ENCODE measurements around the gene INPP5A.

Gene INPP5A

DNA sequence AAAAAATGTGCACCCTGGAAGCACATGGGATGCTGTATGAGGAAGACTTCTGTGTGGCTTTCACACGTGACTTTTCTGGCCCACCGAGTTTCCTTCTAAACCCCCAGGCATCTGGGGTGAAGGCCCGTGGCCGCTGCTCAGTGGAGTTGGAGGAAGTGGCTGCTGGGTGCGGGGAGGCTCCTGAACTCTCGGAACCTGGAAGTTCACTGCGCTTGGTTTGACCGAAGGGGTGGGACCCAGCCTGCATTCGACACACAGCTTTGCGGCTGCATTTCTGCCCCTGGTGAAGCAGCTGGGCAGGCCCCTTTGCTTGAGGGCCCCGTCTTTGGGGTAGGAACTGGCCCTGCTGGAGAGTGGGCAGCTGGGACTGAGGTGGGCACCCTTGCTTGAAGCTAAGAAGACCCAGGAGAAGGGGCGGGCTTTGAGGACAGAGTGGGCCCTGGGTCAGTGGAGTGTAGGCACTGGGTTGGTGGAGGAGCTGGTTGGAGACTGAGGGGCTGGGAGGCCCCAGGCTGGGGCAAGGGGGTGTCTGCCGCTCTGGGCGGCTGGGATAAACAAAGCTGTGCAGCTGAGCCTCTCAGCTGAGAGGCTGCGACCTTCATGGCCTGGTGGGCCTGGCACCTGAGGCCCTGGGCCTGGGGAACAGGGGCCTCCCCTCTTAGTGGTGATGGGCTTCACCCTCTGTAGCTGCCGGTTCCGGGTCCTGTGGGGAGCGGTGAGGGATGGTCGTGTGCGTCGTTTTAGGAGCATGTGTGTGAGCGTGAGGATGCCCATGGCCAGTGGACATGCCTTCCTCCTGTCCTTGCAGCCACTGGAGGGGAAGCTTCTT is 78.0 kb downstream of the INPP5A start:
- DNase-seq = no peak

DNA sequence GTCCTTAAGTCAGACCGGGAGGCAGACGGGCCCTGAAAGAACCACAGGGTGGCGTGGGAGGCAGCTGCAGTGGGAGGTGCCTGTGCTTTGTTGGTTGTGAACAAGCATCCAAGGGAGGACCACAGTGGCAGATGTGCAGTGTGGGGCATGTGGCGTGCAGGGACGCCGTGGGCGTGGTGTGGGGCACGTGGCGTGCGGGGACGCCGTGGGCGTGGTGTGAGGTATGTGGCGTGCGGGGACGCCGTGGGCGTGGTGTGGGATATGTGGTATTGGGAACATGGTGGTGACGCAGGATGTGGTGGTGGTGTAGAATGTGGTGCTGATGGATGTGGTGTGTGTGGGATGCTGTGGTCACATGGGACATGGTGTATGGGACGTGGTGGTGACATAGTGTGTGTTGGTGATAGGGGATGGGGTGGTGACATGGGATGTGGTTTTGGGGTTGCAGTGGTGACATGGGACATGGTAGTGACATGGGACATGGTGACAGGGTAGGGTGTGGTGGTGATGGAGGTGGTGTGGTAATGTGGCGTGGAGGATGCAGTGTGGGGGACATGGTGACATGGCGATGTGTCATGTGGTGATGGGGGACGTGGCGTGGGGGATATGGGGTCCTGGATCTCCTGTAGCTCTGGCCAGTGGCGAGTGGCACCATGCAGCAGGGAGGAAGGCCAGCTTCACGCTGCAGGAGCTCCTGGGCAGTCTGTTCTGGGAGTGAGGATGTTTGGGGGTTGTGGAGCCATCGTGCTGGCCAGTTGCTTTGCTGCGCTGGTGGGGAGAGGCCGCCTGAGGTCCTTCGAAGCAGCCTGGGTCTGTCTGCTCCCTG is 78.8 kb downstream of the INPP5A start:
- DNase-seq = no peak

DNA sequence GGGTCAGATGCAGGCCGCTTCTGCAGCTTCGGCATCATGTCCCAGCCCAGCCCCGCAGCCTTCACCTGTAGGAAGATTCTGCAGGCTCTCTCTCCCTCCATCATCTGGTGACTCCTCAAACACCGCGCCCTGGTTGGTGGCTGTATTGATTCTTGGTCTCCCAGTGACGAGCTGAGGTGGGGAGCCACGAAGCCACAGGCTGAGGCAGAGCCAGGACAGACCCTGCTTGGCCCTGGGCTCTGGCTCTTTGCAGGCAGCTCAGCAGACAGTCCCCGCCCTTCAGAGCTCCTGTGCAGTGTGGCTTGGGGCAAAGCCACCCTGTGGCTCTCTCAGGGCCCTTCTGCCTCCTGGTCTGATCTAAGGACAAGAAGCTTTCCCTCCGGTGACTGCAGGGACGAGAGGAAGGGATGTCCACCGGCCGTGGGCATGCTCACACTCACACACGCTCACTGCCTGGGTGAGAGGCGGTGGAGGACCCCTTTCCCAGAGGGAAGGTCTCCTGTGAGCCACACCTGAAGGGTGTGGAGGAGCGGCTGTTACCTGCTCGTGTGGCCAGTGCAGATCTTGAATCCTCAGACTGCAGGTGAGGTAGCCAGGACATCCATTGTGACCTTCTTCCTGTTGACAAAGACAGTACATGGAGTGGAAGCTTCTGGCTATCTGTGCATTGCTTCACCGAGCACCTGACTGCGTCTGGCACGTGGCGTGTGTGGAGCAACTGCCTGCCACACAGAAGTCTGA is 79.6 kb downstream of the INPP5A start:
- no peak for DNase-seq

DNA sequence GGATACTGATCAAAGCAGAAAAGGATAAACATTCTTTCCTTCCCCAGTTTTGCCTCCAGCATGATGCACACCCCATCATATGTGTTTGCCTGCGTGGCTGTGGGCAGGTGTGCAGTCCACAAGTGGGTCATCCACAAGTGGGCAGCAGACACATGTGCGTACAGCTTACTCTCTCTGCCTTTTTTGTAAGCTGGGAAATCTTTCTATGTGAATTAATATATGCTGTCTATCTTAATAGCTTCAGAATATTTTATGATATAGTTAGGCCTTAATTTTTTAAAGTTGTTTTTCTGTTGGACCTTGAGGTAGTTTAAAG is 80.1 kb downstream of the INPP5A start:
- no peak for DNase-seq

DNA sequence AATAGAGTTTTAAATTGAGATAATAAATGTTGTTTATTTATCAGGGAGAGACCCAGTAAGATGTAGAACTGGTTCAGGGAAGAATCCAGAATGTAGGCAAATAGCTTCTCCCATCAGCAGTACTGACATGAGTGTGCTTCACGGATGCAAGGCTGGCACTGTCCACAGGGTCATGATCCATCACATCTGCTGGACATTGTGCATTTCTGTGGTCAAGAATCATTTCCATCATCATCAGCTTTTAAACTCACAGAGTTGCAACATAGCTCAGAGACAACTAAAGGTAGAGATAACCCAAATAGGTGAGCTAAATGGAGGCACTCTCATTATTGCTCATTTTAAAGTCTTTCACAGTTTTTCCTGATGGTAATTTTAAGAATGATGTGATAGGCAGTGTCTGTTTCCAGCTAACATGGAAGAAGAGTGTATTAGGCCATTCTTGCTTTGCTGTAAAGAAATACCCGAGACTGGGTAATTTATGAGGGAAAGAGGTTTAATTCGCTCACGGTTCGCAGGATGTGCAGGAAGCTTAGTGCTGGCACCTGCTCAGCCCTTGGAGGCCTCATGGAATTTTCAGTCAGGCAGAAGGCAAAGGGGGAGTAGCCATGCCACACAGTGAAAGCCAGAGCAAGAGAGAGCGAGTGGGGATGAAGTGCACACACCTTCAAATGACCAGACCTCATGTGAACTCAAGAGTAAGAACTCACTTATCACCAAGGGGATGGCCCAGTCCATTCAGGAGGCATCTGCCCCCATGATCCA is 80.8 kb downstream of the INPP5A start:
- no peak for DNase-seq

DNA sequence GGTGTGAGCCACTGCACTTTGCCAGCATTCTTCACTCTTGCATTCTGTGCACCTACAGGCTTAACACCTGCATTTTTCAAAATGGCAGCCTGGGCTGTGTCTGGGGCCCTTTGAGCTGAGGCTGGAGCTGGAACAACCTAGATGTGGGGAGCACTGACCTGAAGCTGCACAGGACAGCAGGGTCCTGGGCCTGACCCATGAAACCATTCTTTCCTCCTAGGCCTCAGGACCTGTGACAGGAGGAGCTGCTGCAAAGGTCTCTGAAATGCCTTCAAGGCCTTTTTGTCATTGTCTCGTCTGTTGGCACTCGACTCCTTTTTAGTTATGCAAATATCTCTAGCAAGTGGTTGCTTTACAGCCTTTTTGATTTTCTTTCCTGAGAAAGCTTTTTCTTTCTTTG is 82.3 kb downstream of the INPP5A start:
- no peak for DNase-seq

DNA sequence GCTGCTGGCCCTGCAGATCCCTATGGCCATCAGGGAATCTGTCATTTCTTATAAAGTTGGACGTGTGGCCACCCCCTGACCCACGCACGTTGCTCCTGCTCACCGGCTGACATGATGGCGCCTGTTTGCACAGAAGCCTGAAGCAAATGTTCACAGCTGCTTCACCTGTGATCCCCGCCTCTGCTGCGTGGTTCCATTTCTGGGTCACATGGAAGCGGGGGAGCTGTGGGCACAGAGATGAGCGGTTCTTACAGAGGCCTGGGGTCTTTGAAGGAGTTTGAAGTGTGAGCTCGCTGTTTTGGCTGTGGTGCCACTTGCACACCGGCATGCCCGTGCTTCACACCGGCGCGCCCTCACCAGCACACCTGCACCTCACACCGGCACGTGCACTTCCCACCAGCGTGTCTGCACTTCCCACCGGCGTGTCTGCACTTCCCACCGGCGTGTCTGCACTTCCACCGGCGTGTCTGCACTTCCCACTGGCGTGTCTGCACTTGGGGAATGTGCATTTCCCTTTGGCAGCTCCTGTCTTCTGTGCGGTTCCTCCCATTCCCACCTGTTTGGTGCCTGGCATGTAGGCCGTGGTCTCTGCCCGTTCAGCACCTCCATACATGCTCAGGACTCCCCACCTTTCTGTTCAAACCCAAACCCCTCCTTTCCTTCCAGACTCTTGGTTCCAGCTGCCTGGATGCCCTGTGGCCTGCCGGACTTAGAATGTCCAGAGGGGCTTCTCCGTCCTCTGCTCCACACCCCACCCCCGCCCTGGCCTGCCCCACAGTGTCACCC is 86.7 kb downstream of the INPP5A start:
- no peak for DNase-seq

DNA sequence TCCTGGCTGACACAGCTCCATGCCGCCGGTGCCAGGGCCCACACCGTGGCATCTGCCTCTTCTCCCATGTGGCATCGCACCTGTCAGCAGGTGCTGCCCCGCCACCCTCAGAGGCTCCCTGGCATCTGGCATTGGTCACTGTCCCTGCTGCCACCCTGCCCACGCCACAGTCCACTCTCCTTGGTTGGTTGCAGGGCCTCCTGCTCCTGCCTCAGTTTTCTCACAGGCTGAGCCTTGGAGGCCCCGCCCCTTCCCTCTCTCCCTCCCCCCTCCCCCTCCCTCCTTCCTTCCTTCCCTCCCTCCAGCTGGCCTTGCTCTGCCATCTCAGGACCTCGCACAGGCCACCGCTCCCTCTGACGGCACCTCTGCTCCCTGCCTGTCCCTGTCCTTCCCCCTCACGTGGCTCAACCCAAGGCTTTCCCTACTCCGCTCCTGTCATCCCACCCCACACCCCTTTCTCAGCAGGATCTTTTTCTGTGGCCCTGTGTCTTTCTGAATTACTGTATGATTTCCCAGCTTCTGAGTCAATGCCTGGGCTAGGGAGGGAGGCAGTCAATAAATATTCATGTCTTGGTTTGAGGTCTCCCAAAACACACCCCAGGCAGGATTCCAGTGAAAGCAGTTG is 87.4 kb downstream of the INPP5A start:
- no peak for DNase-seq

DNA sequence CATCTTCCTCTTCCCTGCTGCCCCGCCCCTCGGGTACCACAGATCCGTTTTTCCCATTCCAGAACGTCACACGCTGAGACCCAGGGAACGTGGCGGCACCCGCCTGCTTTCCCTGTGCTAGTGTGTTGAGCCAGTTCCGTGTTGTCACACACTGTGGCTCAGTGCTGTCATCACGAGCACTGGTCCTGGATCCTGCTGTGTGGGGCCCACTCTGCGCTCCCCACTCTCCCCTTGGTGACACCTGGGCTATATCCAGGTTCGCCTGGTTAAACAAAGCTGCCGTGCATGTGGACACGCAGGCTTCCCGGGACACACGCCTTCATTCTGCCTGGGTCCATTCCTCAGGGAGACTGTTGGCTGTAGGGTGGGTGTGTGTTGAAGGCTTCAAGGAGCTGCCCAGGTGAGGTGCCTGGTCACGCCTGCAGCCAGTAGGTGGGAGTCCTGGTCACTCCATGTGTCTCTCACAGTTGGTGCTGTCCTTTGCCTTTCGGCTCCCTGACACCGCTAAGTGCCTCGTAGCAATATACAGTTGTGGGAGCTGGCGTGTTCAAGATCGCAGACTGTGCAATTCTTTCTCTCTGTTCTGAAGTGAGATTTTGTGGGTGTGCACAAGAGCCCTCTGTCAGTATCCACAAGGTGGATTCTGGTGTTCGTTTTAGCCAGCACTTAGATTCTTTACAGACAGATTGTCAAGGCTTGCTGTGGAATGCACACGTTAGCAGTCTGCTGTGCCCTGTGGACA is 88.6 kb downstream of the INPP5A start:
- no peak for DNase-seq

DNA sequence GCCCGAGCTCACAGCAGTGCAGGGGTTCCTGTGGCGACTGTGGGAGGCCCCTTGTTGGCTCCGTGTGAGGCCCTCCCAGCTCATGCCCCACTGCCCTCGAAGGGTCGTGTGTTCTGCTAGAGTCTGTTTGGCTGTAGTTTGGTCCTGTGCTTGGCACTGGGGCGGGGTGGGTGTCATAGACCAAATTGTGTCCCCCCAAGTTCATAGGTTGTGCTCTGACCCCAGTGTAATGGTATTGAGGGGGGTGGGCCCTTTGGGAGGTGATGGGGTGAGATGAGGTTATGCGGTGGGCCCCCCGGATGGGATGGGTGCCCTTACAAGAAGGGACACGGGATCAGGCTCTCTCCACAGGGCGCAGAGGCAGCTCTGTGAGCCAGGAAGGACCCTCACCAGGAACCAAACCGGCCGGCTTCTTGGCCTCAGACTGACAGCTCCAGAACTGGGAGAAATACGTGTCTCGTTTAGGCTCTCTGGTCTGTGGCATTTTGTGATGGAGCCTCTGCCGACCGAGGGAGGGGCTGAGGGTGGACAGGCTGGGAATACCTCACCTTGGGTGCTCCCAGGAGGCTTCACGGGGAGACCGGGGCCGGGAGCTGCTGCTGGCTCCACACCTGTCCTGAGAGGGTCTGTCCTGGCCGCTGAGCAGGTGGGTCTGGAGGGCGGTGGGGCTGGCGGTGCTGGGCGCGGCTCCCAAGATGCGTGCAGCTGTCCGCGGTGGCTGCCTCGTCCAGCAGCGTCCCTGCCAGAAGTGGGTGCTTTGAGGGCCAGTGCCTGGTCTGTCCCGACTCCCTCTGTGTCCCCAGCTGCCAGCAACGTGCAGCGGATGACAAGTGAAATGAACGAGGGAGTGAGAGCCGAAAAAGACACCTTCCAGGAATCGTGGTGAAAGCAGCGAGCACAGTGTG is 89.4 kb downstream of the INPP5A start:
- DNase-seq = no peak

DNA sequence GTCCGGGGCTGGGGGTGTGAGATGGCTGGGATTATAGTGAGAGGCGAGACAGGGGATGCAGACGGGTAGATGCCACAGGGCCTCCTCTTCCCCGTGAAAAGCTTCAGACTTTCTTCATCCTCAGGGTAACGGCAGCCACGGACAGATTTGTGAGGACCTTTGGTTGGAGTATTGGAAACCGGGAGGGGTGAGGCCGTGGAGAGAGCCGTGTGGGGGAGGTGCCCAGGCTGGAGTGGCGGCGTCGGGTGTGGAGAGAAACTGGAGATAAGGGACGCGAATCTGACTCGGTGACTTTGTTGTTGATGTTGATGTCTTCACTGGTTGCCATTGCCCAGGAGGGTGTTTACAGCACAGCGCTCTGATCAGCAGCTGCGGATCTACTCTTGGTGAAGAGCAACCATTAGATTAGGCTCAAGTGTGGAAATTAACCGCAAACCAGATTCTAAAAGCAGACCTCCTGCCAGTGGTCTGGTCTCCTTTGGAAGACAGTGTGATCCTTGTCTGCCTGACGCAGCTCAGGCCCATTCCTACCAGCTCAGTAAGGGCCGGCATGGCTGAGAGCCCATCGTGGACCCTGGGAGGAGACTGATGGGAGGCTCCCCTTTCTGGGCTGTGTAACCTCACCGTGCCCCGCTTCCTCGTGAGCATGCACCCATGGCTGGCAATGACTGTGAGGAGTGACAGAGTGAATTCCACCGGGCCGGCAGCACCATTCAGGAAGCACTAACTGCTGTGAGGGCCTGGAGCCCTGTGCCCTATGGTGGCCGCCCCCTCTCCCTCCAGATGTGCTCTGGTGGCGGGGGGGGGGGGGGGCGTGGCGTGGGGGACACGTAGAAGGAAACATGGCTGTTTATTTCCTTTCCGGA is 90.3 kb downstream of the INPP5A start:
- DNase-seq = no peak

DNA sequence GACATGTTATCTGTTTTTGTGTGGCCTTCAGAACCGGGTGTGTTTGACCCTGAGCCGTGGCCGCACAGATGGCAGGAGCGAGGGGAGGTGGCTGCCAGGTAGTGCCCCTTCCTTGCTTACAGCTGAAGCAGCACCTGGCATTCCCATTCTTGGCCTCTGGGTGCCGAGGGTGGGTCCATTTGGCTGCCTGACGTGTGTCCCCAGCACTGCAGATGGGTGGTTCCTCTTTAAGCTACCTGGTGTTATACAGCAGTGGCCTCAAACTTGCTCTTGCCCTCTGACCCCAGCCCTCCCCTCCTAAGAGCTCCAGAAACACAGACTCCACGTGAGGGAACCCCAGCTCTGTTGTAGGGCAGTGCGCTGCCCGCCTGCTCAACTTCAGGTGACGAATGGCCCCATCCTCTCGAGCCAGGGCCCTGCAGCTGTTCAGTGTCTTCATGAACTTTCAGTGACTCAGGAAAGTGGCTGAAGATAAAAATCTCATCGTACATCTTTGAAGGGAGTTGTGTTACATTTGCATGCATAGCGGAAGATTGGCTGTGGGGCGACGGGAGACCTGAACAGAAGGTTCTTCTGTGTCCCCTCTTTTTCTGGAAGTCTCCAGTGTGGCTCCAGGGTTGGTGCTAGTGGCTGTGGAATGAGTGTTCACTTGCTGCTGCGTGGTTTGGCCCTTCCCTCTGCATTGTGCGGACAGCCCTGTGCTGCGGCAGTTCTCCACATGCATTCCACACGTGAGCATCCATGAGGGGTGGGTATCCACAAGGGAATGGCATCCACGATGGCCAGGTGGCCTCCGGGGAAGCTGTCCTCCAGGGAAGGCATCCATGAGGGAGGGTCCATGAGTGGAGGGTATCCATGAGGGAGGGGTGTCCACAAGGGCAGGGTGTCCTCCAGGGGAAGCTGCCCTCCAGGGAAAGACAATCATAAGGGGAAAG is 91.6 kb downstream of the INPP5A start:
- no peak for DNase-seq

DNA sequence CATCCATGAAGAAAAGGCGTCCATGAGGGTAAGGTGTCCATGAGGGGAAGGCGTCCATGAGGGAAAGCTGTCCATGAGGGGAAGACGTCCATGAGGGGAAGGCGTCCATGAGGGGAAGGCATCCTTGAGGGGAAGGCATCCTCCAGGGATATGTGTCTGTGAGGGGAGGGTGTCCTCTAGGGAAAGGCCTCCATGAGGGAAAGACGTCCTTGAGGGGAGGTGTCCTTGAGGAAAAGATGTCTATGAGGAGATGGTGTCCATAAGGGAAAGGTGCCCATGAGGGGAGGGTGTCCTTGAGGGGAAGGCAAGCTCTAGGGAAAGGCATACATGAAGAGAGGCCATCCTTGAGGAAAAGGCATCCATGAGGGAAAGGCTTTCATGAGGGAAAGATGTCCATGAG is 92.6 kb downstream of the INPP5A start:
- DNase-seq = no peak

DNA sequence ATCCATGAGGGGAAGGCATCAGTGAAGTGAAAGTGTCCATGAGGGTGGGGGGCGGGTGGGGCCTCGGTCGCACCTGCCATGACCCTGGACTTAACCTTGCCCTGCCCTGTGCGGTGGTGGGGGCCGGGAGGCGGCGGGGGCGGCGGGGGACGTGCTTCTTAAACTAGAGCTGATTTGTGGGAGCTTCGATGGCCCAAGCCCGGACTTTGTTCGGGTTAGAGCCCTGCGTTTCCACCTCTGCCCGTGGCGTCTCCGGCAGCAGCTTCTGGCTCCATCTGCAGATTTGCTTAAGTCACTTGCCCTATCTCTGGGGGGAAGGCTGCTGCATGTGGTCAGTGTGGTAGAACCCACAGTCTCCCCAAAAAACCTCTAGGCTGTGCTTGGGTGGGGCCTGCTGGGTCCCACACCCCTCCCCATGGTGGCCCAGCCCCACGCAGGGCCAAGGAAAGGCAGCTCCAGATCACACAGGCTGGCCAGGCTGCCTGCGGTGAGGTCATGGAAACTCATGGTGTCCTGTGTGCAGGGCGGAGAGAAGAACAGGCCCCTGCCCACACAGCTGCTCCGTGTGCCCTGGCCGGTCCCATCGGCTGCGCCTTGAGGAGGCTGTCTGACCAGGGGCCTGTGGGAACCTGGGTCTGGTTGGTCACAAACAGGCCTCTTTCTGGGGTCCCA is 93.2 kb downstream of the INPP5A start:
- DNase-seq = no peak

DNA sequence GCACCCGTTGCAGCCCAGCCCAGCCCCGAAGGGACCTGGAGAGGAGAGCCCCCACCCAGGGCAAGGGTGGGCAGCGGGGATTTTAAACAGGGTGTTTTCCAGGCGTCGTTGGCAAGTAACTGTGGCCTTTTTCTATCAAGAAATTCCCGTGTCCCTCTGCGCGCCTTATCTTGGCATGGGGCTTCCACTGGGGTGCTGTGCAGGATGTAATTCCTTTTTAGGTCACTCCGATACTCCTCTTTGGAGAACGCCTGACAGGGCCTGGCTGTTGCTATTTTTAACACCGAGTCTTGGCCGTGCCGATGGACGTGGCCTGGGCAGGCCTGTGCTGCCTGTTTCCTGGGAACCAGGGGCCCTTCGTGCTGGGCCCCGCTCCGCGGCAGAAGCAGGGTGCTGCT is 93.8 kb downstream of the INPP5A start:
- no peak for DNase-seq

DNA sequence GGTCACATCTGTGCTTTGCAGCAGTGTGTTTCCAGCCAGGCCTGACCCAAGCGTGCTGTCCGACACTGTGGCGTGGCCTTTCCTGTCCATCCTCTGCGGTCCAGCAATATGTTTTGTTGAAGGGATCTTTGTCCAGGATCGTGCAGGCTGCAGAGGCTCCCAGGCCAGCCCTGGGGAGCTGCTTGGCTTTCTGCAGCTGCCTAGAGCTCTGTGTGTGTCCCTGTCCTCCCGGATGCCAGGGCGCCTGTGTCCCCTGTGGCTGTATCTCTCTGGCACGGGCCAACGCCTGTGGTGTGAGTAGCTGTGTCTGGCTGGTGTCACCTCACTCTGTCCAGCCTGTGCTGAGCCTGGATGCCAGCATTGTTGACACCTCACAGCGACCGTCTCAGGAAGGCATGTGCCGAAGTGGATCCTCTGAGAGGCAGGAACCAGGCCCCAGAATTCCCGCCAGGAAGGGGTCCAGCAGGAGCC is 94.5 kb downstream of the INPP5A start:
- DNase-seq = no peak

All from NCI-H2107 (cell line).